CD14-positive monocyte (primary cell): Measurements from ENCODE around the gene GNG8. TPM values are rescaled to one million over a fixed set of nuclear protein-coding genes. Genes with fewer than 3 reads are reported as not detected.

Experiments
- DNase-seq, 3 donors: peaks; one replicate each; pipeline ENCODE4 v3.0.0-alpha.2; 2011 to 2022
- H2AFZ ChIP-seq: 2 replicates; pipeline ENCODE4 v1.6.0; 2012; ENCODE audit warnings: mild to moderate bottlenecking, low read depth, low read length, inconsistent platforms; ENCODE audit not compliant: insufficient read depth, poor library complexity, severe bottlenecking
- H3K27ac ChIP-seq, 2 donors: 1 replicate in 1 of 2; 2 replicates in 1 of 2; pipeline ENCODE4 v1.5.1; 2012 to 2013; ENCODE audit warnings: low read length in 2 of 2, control low read depth in 1 of 2, inconsistent platforms in 1 of 2, low read depth in 1 of 2, mild to moderate bottlenecking in 1 of 2
- H3K27me3 ChIP-seq, 2 donors: one replicate each; pipeline versions ENCODE4 v1.6.0 to v1.6.1; 2011 to 2013; ENCODE audit warnings: low read length in 2 of 2; ENCODE audit not compliant: control insufficient read depth in 2 of 2, insufficient read depth in 2 of 2
- H3K36me3 ChIP-seq, 2 donors: replicated peaks in 1 of 2; 1 replicate in 1 of 2; 2 replicates in 1 of 2; pipeline versions ENCODE4 v1.5.1 to v1.6.1; 2012 to 2013; ENCODE audit warnings: low read length in 2 of 2, control low read depth in 1 of 2, inconsistent platforms in 1 of 2, mild to moderate bottlenecking in 1 of 2; ENCODE audit not compliant: insufficient read depth in 2 of 2, control insufficient read depth in 1 of 2
- H3K4me1 ChIP-seq, 2 donors: 1 replicate in 1 of 2; 2 replicates in 1 of 2; pipeline versions ENCODE4 v1.5.1 to v1.6.1; 2012 to 2013; ENCODE audit warnings: low read length in 2 of 2, control low read depth in 1 of 2, inconsistent platforms in 1 of 2, mild to moderate bottlenecking in 1 of 2, moderate library complexity in 1 of 2; ENCODE audit not compliant: insufficient read depth in 2 of 2, control insufficient read depth in 1 of 2
- H3K4me2 ChIP-seq: replicated peaks from 2 replicates; pipeline ENCODE3; 2012; ENCODE audit warnings: low read length, moderate library complexity, mild to moderate bottlenecking; ENCODE audit not compliant: poor library complexity, severe bottlenecking; ENCODE audit errors: extremely low read depth
- H3K4me3 ChIP-seq, 3 experiments: fragments of 200-600 bp in 1 of 3; sonication (generic) in 1 of 3; replicated peaks in 1 of 3; 1 replicate in 2 of 3; 2 replicates in 1 of 3; pipeline ENCODE4 v1.5.1; 2011 to 2013; ENCODE audit warnings: low read length in 3 of 3, mild to moderate bottlenecking in 3 of 3, control low read depth in 2 of 3, low read depth in 2 of 3, inconsistent platforms in 1 of 3, moderate library complexity in 1 of 3
- H3K79me2 ChIP-seq: 2 replicates; pipeline ENCODE4 v1.6.0; 2012; ENCODE audit warnings: mild to moderate bottlenecking, control low read depth, inconsistent platforms, low read length, moderate library complexity; ENCODE audit not compliant: insufficient read depth
- H3K9ac ChIP-seq: 2 replicates; pipeline ENCODE4 v1.6.0; 2017; ENCODE audit warnings: low read length, mild to moderate bottlenecking; ENCODE audit not compliant: insufficient read depth, poor library complexity, severe bottlenecking
- H3K9me3 ChIP-seq, 2 donors: replicated peaks in 1 of 2; 1 replicate in 1 of 2; 2 replicates in 1 of 2; pipeline versions ENCODE4 v1.5.1 to v1.6.1; 2012 to 2013; ENCODE audit warnings: low read length in 2 of 2, control low read depth in 1 of 2; ENCODE audit not compliant: control insufficient read depth in 1 of 2, insufficient read depth in 1 of 2
- H4K20me1 ChIP-seq: 2 replicates; pipeline ENCODE4 v1.6.0; 2012; ENCODE audit warnings: mild to moderate bottlenecking, low read length, control low read depth, moderate library complexity; ENCODE audit not compliant: insufficient read depth
- H3K27ac Mint-ChIP-seq, 7 donors: one replicate each; pipeline ENCODE4 v1.8.0; 2020; ENCODE audit warnings: mild to moderate bottlenecking in 7 of 7, mixed read lengths in 7 of 7, moderate library complexity in 6 of 7, inconsistent platforms in 2 of 7
- H3K27me3 Mint-ChIP-seq, 3 donors: one replicate each; pipeline ENCODE4 v1.8.0; 2021 to 2022; ENCODE audit warnings: low read depth in 3 of 3, mild to moderate bottlenecking in 3 of 3, mixed read lengths in 3 of 3, moderate library complexity in 3 of 3, inconsistent platforms in 1 of 3
- H3K36me3 Mint-ChIP-seq, 2 donors: one replicate each; pipeline ENCODE4 v1.8.0; 2020; ENCODE audit warnings: mixed read lengths in 2 of 2, inconsistent platforms in 1 of 2, mild to moderate bottlenecking in 1 of 2
- H3K4me1 Mint-ChIP-seq: one replicate; pipeline ENCODE4 v1.8.0; 2020; ENCODE audit warnings: mild to moderate bottlenecking, mixed read lengths
- H3K4me3 Mint-ChIP-seq, 2 donors: one replicate each; pipeline ENCODE4 v1.8.0; 2020; ENCODE audit warnings: mild to moderate bottlenecking in 2 of 2, mixed read lengths in 2 of 2, moderate library complexity in 1 of 2
- H3K9me3 Mint-ChIP-seq, 7 donors: one replicate each; pipeline ENCODE4 v1.8.0; 2020 to 2022; ENCODE audit warnings: mixed read lengths in 7 of 7, mild to moderate bottlenecking in 6 of 7, moderate library complexity in 6 of 7, inconsistent platforms in 2 of 7
- CTCF ChIP-seq: fragments of 200-600 bp; IDR thresholded peaks from one replicate; pipeline ENCODE4 v1.8.0; 2022; ENCODE audit warnings: antibody characterized with exemption, mild to moderate bottlenecking
- WGBS: methylation state at CpG from one replicate; pipeline ENCODE4 v1.1.5; 2013; ENCODE audit warnings: missing lambda C conversion rate; ENCODE audit not compliant: insufficient coverage; 5-methylcytosine and 5-hydroxymethylcytosine counted together
- intact Hi-C, 2 donors: fragments of 100-400 bp; cut with micrococcal nuclease; formaldehyde crosslinking; loops; one replicate each; pipeline versions ENCODE4 v1.15.0 to v1.15.1; 2023
- polyA plus RNA-seq, 3 donors: library from polyadenylated mRNA; depleted of rRNA in 1 of 3; unstranded in 2 of 3; stranded (reverse) in 1 of 3; fragments of 300-500 nt in 2 of 3; fragments of >200 nt in 1 of 3; fragmentation: Illumina TruSeq in 2 of 3; gene quantifications; 1 replicate in 2 of 3; 2 replicates in 1 of 3; pipeline ENCODE4 v1.2.3, GENCODE V29; 2012 to 2021

Gene GNG8
- polyA plus RNA-seq, 3 donors: not detected

- H3K79me2 ChIP-seq: peaks cover 52% of the 10 kb centered on the region
- H3K27ac ChIP-seq: peak overlapping the region in 1 of 2 donors; percentile 100
- Mint-ChIP-seq H3K9me3 (peaks cover 4 to 20% (median 14%) of the 10 kb centered on the region in 7 donors), H3K4me3 (peak overlapping the region; percentile 95 to 96), H3K4me1 (peaks cover 39% of the 10 kb centered on the region), H3K36me3 (peaks cover 31 to 36% of the 10 kb centered on the region in 2 donors), H3K27ac (peak overlapping the region in 5 of 7 donors; percentile 20 to 100 (median 93)), H3K27me3 (peaks cover 5 to 11% (median 10%) of the 10 kb centered on the region in 3 donors)
- no peaks in the 10 kb centered on the region for H3K27me3 ChIP-seq
- TF ChIP-seq CTCF: no peak
- peaks cover 4 to 6% of the 10 kb centered on the region in 2 donors for H3K9me3 ChIP-seq
- peaks cover 23 to 28% of the 10 kb centered on the region in 2 donors for H3K36me3 ChIP-seq
- no peak for DNase-seq
- whole genome bisulfite sequencing: 29% methylated on average over 22 of the region's 23 CpGs
- peak overlapping the region; percentile 90 to 99 (median 93) for H3K4me3 ChIP-seq
- H4K20me1 ChIP-seq: peaks cover 58% of the 10 kb centered on the region
- peak overlapping the region; percentile 85 for H3K4me2 ChIP-seq
- no peak overlapping the region for H2AFZ ChIP-seq
- H3K9ac ChIP-seq: peak overlapping the region; percentile 98
- intact Hi-C loops: loop anchor here in 1 of 2 donors (10.0 kb wide), 1 partner anchor 48 kb away; no protein-coding TSS in a partner anchor
- H3K4me1 ChIP-seq: peaks cover 30 to 36% of the 10 kb centered on the region in 2 donors
Measured at GRCh38 chr19:46602392-46603194, 33.4 kb downstream of the GNG8 start.

- peak within 1 kb of the TSS; percentile 90 to 99 (median 93) for H3K4me3 ChIP-seq
- peak within 1 kb of the TSS; percentile 98 for H3K9ac ChIP-seq
- WGBS: under 1% methylated on average over 51 of the region's 51 CpGs
- peak within 1 kb of the TSS; percentile 99 to 100 for H3K27ac ChIP-seq
- DNase-seq: no peak
- H3K4me1 ChIP-seq: peaks cover 30 to 36% of the 10 kb centered on the region in 2 donors
- peak within 1 kb of the TSS; percentile 89 for H2AFZ ChIP-seq
- H3K36me3 ChIP-seq: peaks cover 12 to 18% of the 10 kb centered on the region in 2 donors
- H4K20me1 ChIP-seq: peaks cover 48% of the 10 kb centered on the region
- no peaks in the 10 kb centered on the region for H3K27me3 ChIP-seq
- peaks cover 39% of the 10 kb centered on the region for H3K4me1 Mint-ChIP-seq
- peaks cover 4 to 18% (median 15%) of the 10 kb centered on the region in 7 donors for H3K9me3 Mint-ChIP-seq
- H3K36me3 Mint-ChIP-seq: peaks cover 21 to 25% of the 10 kb centered on the region in 2 donors
- H3K79me2 ChIP-seq: peaks cover 52% of the 10 kb centered on the region
- peaks cover 4 to 11% (median 5%) of the 10 kb centered on the region in 3 donors for H3K27me3 Mint-ChIP-seq
- intact Hi-C loops: loop anchor here in 1 of 2 donors (10.0 kb wide), 1 partner anchor 47 kb away; no protein-coding TSS in a partner anchor
- H3K27ac Mint-ChIP-seq: peak within 1 kb of the TSS; percentile 100
- TF ChIP-seq CTCF: no peak
- peak within 1 kb of the TSS; percentile 88 for H3K4me2 ChIP-seq
- peak within 1 kb of the TSS; percentile 95 to 97 for H3K4me3 Mint-ChIP-seq
- H3K9me3 ChIP-seq: peaks cover 4 to 6% of the 10 kb centered on the region in 2 donors
Measured at GRCh38 chr19:46601318-46602224, 34.4 kb downstream of the GNG8 start, which contains the start of gene CALM3. CALM3 (plus strand) TSS chr19:46601330; CDS start chr19:46601435, 105 bp downstream.
